IPS-18c (cell line): ENCODE data around the gene SHF.

Experiments used
- H3K4me3 ChIP-seq: 2 replicates; pipeline ENCODE4 v1.7.0; 2013; ENCODE audit warnings: low read depth, mild to moderate bottlenecking, low read length, moderate library complexity; ENCODE audit not compliant: insufficient read depth
- H3K9me3 ChIP-seq: one replicate; pipeline ENCODE4 v1.6.1; 2013; ENCODE audit warnings: mild to moderate bottlenecking, low read length, moderate library complexity; ENCODE audit not compliant: control insufficient read depth, insufficient read depth

SHF gene

DNA sequence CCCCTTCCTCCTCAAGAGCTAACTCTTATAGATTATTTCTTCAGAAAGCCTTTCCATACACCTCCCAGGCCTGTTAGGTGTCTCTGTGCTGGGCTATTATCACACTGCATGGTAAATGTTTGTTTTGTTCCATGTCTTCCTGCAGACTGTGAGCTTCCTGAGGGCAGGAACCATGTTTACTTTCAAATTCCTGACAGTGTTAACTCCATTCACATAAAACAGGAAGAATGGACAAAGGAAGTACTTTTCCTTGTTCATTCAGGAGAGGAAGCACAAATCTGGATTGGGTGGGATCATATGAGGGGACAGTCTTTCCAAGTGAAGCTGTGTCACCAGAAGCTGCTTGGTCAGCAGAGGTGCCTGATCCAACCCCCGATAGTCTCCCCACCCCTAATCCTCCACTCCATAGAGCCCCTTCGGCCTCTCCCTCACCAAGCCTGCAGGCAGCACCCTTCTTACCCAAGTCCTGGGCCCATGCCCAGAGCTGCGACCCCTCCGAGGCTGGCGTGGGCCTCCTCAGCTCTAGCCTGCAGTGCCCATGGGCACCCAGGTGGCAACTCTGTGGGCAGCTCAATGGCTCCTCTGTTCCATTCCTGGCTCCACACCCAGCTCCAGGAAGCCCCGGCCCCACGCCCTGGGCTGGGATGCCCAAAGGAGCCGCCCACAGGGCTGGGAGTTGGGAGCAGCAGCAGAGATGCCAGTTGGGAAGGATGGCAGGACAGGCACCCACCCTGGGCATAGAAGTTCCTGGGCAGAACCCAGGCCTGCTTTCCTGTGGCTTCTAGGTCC is 6.9 kb downstream of the SHF start:
- Histone ChIP-seq H3K4me3 (no peak overlapping the region), H3K9me3 (no peaks in the 10 kb centered on the region)

DNA sequence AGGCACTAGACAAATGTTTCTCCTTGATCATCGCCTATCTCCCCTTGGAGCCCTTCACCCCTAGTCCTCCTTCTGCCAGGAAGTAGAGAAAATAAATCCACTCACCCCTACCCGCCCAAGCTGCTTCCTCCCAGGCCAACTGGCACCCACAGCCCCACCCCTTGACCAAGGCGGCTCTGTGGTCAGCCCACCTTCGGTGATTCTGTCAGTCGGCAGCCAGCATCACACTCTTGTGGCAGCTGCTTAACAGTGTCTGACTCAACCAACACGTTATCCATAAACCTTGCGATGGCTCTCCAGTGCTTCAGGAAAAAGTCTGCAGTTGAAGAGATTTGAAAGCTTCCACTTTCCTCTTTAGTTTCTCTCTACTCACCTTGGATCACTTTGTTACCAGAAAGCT is 7.6 kb downstream of the SHF start:
- Histone ChIP-seq H3K9me3 (no peaks in the 10 kb centered on the region), H3K4me3 (no peak overlapping the region)

DNA sequence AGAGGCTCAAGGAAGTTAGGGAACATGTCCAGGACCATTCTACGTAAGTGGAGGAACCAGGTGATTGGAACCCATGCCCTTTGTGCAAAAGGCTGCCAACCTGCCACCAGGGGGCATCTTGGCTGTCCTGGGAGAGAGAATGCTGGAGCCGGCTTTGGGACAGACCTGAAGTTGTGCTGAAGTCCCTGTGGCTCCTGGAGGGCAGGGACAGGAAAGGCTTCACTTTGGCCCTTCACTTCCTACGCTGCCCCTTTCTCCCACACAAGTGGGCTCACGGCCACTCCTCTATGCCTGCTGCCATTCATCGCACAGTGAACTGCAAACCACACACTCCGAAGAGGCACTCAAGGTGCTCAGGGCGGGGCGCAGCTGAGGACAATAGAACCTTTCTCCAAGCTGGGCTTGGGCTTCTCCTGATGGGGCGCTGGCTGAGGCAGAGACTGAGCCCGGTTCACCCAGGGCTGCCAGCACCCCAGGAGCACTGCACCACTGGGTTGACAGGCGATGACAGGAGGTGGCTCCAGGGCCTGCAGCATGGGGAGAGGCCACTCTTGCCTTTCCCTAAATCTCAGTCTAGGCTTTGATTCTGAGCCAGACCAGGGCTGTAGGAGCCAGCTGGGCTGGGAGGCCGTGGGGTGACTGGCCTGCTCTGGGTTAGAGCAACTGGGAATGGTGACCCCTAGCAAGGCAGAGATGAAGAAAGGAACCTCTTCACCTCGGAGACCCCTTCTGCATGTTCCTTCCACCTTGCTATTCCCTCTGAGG is 8.4 kb downstream of the SHF start:
- H3K4me3 ChIP-seq, result no peak overlapping the region
- H3K9me3 ChIP-seq, result no peaks in the 10 kb centered on the region

DNA sequence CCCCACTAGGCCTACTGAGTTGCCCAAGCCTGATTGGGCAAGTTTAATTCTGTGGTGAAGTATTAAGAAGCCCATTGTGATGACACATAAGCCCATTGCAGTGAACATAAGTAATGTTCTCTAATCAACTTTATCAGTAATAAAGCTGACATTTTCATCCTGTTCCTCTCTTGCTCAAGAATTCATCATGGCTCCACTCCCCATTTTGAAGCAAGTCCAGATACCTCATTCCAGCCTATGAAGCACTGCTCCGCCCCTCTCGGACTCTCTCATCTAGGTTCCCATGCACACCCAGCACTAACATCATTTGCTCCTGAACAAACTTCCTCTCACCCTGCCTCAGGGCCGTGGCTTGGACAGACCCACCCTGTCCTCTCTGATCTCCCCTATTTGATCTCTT is 10.5 kb downstream of the SHF start:
- H3K4me3 ChIP-seq, result no peak overlapping the region
- H3K9me3 ChIP-seq, result no peaks in the 10 kb centered on the region

DNA sequence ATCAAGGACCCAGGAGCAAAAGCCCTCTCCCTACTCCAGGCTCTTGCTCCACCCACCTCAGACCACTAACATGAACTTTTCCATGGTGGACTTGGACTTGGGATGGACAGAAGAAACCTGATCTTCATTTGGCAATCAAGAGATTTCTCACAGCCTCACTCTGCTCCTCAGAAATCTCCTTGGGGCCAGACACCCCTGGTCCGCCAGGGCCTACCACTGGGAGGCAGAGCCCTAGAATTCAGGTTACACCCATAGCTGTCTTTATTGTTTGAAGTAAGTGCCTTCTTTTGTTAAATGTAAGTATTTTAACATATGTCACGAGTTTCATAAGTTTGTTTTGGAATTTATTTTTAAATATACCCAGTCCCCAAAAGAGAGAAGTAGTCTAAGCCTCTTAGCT is 13.2 kb downstream of the SHF start:
- H3K9me3 ChIP-seq, result no peaks in the 10 kb centered on the region
- no peak overlapping the region for H3K4me3 ChIP-seq

DNA sequence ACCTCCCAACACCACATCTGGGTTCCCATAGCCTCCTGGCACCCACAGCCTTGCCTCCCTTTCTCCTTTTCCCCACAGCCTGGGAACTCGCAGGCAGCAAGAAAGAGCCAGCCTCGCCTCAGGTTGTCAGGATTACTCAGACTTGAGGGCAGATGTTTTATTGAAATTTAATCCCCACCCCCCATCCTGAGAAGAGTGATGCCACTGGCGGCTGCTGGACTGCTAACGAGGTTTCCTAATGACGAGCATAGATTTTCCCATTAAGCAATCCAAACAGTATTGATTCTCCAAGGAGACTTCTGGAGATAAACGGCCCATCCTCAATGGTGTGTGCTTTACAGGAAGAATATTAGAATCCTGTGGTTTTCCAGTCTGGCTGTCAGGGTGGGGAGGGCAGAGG is 13.7 kb downstream of the SHF start:
- H3K4me3 ChIP-seq, result no peak overlapping the region
- no peaks in the 10 kb centered on the region for H3K9me3 ChIP-seq

DNA sequence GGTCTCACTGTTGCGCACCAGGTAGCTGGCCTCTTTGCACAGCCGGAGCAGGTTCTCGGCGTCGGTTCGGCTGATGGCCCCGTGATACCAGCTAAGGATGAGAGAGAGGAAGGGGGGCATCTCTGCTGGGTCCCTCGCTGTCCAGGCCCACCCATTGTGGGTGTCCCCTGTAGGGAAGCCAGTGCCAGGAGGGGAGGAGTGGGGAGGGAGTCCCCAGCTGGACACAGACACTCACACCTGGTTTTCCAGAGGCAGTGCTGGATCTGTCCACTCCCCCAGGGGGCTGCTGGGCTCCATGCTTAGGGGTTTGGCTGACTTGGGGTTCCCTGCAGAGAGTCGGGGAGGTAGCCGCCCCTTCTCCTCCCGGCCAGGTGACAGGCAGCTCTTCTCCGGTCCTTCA is 15.9 kb downstream of the SHF start:
- H3K9me3 ChIP-seq, result no peaks in the 10 kb centered on the region
- no peak overlapping the region for H3K4me3 ChIP-seq

DNA sequence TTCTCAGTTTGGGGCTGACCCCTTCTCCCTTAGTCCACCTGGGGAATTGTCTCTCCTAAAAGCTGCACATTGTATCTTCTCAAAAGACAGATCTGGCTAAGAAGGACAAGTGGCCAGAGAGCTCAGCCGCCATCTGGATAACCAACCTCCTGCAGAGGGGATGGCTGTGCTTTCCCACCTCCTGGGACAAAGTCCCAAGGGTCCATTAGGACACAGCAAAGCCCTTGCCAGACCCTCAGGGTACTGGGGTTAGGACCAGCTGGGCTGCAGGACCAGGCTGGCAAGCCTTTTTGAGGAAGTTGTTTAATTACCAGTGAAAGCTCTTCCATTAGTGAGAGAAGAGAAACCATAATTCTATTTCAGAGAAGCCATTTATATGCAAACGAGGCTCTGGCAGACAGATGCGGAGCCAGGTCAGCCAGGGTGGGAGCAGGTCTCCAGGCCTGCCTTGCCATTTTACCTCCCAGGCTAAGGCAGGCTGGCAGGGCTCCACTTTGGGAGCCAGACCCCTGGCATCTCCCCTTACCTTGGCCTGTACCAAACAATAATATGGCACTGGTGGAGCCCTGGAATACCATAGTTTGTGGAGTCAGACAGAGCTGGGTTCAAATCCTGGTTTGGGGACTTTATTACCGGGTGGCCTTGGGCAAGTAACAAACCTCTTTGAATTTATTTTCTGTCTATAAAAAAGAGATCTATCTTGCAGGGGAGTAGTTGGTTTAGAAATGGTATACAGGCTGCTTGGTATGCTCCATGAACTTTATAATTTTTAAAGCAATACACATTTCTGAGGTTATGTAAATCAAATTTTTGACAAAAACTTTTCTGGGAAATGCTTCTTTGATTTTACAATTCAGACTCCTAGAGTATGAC is 17.9 kb downstream of the SHF start:
- H3K4me3 ChIP-seq, result no peak overlapping the region

DNA sequence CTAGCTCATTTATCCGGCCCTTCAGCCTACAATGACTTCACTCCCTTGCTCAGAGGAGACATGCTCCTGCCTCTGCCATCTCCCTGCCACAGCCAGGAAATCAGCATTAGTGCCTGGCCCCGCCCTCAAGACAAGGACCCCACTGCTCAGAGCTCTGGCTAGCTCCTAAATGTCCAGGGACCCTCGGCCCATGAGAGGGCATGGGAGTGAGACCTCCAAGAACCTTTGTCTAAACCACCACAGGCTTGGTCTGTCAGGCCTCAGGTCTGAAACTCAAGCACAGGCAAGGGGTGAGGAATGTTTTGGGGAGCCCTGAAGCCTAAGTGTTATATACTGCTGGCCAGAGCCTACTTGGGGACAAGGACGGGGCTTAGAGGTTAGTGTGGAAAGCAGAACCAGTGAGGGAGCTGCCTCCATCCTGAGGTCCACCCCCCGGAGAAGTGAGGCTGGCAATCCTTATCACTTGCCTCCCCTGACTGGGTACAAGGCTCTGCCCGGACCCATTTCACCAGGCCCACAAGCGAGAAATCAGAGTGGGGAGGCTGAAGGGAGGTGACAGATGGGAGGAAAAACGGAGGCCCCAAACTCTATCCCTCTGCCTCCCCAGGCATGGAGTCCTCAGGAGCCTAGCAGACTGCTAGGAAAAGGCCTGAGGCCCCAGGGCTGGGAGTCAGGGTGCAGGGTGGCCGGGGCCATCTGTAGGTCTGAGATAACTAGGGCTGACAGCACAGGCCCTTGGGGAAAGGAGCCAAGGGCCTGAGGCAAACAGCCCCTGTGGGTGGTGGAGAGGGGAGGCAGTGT is 18.8 kb downstream of the SHF start:
- Histone ChIP-seq H3K4me3 (no peak overlapping the region), H3K9me3 (no peaks in the 10 kb centered on the region)

More for the DNA sequence above, 17.9 kb downstream of the SHF start:
- H3K9me3 ChIP-seq, result no peaks in the 10 kb centered on the region

DNA sequence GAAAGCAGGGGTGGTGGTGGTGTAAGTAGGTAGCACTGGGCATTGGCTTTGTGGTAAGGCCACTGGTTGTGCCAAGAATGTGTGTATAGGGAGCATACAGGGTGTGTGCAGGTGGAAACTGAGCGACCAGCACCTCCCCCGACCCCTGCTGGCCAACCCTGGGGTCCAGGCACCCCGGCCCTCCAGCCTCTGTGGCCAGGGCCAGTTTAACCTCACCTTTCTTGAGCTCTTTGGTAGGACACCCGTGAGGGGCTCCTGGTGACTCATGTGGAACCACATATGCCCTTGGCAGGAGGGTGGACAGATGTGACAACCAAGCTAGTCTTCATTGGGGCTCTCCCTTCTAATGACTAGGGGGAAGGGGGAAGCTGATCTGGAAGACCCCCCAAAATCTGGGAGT is 19.5 kb downstream of the SHF start:
- no peak overlapping the region for H3K4me3 ChIP-seq
- H3K9me3 ChIP-seq, result no peaks in the 10 kb centered on the region

DNA sequence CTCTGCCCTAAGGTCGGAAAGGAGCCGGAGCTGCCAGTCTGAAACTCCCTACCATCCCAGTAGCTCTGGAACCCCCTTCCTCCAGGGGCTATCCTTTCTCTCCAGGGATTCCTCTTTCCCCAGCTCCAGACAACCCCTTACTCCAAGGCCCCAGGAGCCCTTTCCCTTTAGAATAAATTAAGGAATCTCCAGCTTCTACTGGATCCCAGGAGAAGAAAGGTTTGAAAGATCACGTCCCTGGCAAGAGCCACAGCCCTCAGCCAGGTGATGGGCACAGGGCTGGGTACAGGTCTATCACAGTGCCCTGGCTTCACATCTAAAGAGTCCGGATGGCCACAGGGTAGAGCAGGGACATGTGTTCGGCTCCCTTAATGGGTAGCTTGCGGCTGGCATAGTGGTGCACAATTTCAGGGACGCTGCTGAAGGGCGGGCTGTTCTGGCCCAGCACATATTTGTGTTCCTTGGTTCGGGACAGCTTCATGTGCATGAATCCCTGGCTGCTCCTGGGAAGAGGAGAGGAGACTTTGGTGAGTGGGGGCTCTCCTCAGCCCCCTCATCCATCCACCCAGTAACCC is 20.0 kb downstream of the SHF start:
- peak overlapping the region; percentile 68; the same call in 1 of the 2 replicates for H3K4me3 ChIP-seq

DNA sequence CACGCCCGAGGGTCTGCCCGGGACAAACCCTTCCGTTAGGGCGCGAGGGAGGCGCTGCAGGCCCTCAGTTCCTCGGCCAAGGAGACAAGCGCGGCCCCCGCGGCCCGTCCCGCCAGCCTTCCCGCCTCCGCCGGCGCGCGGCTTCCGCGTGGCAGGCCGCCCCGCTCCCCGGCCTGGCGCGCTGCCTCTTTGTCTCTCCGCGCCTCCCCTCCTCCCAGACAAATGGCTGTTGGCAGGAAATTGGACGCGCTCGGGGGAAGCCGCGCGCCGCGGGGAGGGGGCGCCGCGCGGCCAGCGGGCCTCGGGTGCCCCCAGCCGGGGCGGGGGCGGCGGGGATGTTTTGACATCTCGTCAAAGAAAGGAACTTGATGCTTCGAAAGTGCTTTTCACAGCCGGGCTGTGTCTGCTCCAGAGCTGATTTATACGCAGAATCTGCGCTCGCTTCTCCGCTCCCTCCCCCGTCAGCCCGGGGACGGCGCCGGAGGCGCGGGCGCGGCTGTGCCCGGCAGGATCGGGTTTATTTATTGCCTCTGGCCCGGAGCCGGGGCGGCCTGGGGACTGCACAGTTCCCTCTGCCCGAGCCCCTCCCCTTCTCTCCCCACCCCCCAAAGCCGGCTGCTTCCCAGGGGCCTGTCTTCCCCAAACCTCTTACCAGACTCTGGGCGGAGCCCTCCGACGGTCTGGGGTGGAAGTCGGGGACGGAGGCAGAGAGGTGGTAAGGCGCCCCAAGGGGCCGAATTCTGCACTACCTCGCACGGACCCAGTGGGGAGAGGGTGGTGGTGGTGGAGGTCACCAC is 20.7 kb downstream of the SHF start:
- H3K9me3 ChIP-seq, result no peaks in the 10 kb centered on the region
- peak overlapping the region; percentile 68 for H3K4me3 ChIP-seq

More for the DNA sequence above, 20.0 kb downstream of the SHF start:
- H3K9me3 ChIP-seq, result no peaks in the 10 kb centered on the region

DNA sequence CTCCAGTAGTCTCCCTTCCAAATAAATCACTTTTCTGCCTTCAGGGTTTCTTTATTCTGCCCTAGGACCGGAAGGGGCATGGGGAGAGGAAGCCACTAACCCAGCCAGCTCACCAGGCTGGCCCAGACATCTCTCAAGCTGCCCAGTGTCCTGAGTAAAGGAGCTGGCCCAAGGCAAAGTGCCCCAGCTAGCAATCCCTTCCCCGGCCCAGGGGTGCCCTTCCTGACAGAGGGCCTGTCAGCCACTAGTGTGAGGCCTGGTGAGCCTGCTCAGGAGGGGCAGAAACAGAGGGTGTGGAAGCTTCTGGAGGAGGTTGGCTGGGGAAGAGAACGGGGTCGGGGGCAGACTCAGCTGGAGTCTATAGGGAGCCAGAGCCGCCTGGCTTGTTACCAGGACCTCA is 22.2 kb downstream of the SHF start:
- no peak overlapping the region for H3K4me3 ChIP-seq

DNA sequence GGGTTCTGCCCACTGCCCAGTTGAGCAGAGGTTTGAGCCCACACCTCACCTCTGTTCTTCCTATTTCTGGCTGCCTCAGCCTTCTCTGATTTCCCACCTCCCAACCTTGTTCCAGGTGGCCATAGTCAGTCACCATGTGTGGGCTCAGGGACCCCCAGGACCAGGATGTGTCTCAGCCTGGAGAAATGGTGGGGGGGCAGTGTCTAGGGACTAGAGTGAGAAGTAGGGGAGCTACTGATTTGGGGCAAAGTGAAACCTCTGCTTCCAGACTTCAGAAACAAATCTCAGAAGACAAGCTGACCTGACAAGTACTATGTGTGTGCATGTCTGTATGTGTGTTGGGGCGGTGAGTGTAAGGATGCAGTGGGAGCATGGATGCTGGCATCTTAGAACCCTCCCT is 22.9 kb downstream of the SHF start:
- Histone ChIP-seq H3K9me3 (no peaks in the 10 kb centered on the region), H3K4me3 (no peak overlapping the region)

More for the DNA sequence above, 22.2 kb downstream of the SHF start:
- no peaks in the 10 kb centered on the region for H3K9me3 ChIP-seq

DNA sequence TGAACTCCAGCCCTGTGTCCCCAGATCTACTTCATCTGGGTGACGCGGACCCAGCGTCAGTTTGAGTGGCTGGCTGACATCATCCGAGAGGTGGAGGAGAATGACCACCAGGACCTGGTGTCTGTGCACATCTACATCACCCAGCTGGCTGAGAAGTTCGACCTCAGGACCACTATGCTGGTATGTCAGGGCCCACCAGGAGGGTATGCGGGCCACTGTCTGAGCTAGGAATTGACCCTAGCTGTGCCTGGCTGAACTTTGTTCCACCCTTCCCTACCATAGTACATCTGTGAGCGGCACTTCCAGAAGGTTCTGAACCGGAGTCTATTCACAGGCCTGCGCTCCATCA is 24.3 kb downstream of the SHF start:
- no peaks in the 10 kb centered on the region for H3K9me3 ChIP-seq

More for the DNA sequence above, 24.3 kb downstream of the SHF start:
- no peak overlapping the region for H3K4me3 ChIP-seq
